Smooth muscle cell of the pulmonary artery (primary cell): ENCODE data around the gene RPL22L1. TPM values are rescaled to one million over a fixed set of nuclear protein-coding genes. Genes with fewer than 3 reads are reported as not detected.

Source experiments
- total RNA-seq: library from RNA; depleted of rRNA; stranded (reverse); fragments of >200 nt; gene quantifications from 2 replicates; pipeline ENCODE4 v1.2.3, GENCODE V29; 2014

Gene RPL22L1
- total RNA-seq, result 22.5 and 26.8 TPM in 2 replicates

DNA sequence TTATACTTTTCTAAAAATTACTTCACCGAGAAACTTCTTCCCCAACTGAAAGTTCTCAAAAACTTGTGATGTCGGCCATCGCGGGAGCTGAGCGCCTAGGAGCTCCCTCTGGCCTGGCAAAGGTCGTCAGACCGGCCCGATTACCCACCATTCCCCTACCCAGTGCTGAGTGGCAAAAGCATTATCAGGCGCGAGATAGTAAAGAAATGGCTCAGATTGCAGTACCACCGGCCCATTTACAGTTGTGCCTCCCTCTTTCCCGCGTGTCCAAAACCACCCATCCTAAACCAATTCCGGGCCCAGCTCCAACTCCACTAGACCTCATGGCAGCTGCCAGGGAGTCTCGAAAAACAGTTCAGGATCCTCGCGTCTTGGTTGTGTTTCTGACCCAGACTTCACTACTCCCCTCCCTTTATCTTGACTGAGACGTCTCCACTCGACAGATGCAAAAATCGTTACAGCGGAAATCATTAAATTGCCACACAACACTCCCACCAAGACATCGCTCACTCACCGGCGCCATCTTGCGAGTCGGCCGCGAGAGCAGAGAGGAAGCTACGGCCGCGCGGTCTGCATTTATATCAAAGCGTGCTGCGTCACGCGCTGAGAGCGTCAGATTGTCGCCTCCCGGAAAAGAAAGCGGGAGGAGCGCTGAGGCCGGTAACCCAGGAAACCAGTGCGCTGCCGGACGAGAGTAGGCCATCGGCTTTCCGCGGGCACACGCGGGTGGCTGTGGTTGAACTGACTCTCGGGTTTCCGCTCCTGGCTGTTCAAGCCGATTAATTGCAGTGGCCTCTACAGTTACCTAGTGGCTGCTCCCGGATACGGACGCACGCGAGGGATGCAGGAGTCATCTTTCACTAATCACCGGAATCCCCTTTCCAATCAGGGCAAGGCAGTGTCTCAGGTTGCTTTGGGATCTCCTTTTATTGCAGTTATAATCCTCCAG lies at the start of gene RPL22L1:
TSS of gene RPL22L1 (minus strand) at position 551 of the 949 bp plus-strand sequence. CDS start at position 523, 28 bp downstream.

DNA sequence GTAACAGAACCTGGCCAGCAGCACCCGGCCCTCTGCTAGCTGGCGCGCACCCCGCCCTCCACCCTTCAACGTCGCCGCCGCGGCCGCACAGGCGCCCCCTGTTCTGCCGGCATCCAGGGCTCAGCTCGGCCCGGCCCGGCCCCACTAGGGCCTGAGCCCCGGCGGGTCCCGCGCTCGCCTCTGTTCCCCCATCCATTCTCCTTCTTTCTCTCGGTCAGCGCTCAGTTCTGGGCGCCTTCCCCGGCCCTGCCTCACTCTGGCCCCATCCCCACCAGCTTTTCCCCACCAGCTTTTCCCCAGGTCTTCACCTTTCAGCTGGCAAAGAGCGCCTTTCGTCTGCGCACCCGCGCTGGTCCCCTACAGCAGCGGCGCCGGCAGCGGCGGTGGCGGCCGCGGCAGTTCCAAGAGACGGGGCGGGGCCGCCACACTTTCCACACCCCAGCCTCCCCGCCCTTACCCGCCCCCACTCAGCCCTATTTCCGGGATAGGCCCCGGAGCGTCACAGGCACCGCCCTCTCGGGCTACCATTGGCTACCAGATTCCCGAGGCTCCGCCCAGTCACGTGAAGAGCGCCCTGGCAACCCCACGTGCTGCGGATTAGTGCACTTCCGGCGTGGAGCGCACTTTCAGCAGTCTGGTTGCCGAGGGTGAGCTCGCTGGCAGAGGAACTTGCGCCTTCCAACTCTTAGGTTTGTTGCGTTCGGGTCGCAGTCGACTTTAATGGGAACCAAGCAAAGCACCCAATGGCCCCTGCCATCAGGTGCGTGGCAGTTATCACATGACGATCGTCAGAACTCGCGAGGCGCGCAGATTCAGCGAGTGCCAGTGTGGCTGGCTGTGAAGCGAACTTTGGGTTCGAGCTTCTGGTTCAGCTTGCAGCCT lies 38.5 kb upstream of the RPL22L1 start, which contains the start of gene EIF5A2:
TSS of gene EIF5A2 (minus strand) at position 403 of the 882 bp plus-strand sequence. CDS start 831 bp downstream, outside the sequence.

Other genes starting within 250 kb of the RPL22L1 start
- 13.2 and 22.4 TPM in 2 replicates for gene EIF5A2, start 38.4 kb upstream of the RPL22L1 start, total RNA-seq
- not detected in 2 replicates for gene SLC2A2, start 156.5 kb upstream of the RPL22L1 start, total RNA-seq